Temporal lobe (tissue), 2 donors: ENCODE results near the gene FER. TPM values are rescaled to one million over a fixed set of nuclear protein-coding genes. Genes with fewer than 3 reads are reported as not detected.

Experiments
- small RNA-seq: library from RNA; depleted of rRNA; stranded (forward); fragments of <200 nt; gene quantifications from one replicate; pipeline ENCODE3, GENCODE V24; 2014; ENCODE audit warnings: low replicate concordance
- total RNA-seq: library from RNA; depleted of rRNA; stranded (reverse); fragments of >200 nt; gene quantifications from one replicate; pipeline ENCODE4 v1.2.3, GENCODE V29; 2014

Gene FER
- total RNA-seq, 1 donor from 2014 or later = 63.7 TPM

Small RNA genes within 50 kb of the gene (small RNA-seq; reads per million reads assigned to genes)
- gene AC109481.1 = not detected
- gene RF00019 = not detected
- not detected for gene RNU6-47P
